HG03196 (cell line): ENCODE measurements around the gene STBD1.
"Not testable (repeated sequence)": the region's sequence is repeated elsewhere in the genome, so short reads cannot be mapped to it uniquely, and the experiment has no call there.

Experiments
- ATAC-seq: cut with Tn5 transposase; IDR thresholded peaks from one replicate; pipeline ENCODE4 v1.9.1; 2021; ENCODE audit not compliant: unreplicated experiment

Gene STBD1

DNA sequence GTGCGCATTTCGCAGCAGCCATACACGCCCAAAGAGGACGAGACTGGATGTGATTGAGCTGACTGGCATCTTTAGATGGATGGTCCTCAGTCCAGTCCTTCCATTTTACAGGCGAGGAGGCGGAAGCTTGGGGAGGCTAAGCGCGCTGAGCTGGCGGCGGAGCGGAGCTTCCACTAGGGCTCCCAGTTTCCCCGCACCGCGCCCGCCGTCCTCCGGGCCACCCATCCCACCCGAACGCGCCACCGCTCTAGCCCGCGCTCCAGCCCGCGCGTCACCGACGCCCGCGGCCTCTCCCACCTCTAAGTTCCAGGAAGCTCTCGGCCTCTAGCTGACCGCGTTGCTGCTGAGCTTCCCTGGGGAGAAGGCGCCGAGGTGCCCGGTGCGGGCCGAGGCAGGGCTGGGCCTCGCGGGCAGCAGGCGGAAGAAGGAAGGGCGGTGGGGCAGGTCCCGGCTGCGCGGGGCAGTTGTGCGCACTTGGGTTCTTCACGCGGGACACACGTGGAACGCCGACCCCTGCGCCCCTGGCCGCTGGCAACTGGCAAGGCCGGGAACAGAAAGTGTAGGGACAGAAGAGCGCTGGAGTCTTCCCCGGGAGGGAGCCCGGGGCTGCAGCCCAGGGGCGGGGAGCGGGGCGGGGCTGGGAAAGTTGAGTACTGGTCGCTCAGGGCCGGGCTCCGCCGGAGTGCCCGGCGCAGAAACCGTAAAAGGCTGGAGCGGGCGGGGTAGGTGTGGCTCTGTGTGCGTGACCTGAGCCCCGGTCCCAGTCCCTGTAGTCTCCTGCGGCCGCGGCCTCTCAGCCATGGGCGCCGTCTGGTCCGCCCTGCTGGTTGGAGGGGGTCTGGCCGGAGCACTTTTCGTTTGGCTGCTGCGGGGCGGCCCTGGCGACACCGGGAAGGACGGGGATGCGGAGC is at the start of gene STBD1:
TSS of gene STBD1 (plus strand) at position 763 of the 911 bp plus-strand sequence. CDS start at position 800, 37 bp downstream.
- ATAC-seq, result no peak

DNA sequence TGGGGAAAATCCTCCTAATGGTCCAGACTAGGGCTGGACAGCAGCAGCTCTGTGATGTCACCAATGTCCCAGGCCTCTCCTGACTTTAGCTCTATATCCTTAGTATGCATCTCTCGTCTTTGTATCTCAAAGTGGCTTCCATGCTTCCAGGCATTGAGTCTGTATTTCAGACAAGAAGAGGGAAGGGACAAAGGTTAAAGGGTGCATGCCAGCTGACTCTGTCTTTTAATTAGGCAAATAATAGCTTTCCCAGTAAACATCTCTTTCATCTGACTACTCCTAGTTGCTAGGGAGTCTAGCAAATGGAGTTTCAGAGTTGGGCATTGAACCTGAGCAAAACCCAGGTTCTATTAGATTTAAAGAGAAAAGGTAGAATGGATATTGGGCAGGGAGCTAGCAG is 49.6 kb upstream of the STBD1 start:
- no peak for ATAC-seq

DNA sequence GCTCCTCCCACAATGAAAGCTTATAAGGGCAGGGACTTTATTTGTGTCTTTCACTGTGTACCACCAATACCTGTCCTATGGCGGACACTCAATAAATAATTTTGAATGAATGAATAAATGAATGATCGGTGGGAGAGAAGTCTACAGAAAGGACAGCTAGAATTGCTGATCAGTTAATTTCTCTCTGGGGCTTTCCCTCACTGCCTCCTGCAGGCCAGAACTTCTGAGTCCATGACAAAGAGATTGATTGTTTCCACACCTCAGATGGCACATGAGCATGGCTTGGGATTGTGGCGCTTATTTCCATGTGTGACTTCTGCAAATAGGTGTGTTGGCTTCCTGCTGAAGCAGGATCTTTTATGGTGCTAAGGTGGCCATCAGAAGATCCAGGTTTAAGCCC is 48.7 kb upstream of the STBD1 start:
- no peak for ATAC-seq

DNA sequence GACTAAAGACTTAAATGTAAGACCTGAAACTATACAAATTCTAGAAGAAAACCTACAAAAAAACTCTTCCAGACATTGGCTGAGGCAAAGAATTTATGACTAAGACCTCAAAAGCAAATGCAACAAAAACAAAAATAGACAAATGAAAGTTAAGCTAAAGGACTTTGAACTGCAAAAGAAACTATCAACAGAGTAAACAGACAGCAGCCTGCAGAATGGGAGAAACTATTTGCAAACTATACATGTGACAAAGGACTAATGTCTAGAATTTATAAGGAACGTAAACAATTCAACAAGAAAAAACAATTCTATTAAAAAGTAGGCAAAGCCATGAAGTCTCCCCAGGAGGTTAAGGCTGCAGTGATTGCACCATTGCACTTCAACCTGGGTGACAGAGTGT is 46.0 kb upstream of the STBD1 start:
- ATAC-seq, result no peak

DNA sequence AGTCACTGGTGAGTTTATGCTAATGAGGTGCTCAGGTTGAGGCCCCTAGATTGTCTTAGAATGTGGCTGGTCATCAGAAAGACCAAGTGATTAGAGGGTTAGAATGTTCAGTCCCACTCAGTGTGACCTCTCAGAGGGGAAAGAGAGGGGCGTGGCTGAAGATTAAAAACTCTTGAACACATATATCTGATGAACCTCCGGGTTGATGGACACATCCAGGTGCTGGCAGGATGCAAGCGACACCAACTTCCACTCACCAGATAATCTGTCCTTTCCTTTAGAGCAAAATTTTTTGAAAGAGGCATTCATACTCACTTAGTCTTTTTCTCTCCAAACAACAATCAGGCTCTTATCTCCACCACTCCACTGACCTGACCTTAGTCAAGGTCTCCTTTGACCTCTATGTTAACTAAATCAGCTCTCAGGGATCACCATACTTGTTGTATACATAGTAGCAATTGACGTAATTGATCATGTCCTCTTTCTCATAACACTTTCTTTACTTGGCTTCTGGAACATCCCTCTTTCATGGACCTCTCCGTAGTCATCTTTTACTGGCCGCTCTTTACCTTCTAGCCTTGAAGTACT is 40.8 kb upstream of the STBD1 start:
- ATAC-seq, result no peak

DNA sequence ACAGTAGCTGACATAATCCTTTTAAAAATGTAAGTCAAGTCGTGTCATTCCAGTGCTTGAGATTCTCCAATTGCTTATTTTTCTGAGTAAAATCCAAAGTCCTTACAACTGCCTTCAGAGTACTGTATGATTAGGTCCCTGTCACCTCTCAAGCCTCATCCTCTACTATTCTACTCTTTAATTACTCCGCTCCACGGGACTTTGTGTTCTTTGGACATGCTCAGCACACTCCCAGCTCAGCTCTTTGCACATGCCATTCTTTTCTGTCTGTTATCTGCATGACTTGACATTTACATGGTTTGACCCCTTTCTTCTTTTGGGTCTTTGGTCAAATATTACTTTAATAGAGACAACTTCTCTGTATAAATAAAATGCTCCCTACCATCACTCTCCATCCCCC is 39.9 kb upstream of the STBD1 start:
- no peak for ATAC-seq

DNA sequence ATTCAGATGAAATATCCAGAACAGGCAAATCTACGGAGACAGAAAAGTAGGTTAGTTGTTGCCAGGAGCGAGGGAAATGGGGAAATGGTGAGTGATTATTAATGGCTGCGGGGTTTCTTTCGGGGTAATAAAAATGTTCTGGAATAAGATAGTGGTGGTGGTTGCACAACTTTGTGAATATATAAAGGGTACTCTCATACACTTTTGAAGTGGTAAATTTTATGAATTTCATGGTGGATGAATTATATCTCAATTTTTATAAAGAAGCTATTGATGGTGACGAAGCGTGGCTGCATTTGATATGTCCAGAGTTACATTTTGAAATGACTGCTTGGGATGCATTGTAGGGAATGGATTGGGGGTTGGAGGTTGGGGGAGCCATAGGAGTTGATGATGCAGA is 38.7 kb upstream of the STBD1 start:
- ATAC-seq, result no peak

DNA sequence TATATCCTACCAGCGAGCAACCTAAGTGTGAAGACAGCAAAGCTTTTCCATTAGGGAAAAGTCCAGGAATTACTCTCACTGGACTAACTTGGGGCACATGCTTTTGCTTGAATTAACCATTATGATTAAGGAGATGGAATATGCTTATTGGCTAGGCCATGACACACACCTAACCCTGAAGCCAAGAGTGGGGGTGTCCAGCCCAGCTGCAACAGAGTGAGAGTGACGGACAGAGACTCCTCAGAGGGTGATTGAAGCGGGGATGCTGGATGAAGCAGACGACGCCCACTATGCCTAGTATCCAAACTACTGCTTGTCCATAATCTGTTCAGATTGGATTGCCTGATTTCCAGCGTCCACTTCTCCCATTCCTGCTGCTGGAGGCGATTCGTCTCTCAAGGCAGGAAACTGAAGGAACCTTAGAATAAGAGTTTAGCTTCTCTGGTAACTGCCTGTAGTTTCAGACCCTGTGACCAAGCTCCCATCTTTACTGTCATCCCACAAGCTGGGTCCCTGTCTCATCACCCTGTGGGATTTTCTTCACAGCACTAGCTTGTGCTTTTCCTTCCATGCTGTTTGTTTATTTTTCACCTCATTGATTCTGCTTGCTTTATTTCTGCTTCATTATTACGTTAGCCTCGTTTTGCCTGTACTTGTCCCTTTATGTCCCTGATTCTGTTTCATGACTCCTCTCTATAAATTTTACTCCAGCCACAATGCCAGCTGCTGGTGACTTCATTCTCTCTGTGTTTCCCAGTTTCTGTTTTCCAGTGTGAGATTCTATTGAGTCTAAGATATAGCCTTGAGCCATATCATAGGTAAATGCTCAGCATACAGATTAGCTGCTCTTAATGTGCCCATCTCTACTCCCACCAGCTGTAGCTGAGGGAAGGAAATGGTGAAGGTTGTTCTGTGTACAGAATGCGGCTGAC is 36.0 kb upstream of the STBD1 start:
- ATAC-seq, result no peak

DNA sequence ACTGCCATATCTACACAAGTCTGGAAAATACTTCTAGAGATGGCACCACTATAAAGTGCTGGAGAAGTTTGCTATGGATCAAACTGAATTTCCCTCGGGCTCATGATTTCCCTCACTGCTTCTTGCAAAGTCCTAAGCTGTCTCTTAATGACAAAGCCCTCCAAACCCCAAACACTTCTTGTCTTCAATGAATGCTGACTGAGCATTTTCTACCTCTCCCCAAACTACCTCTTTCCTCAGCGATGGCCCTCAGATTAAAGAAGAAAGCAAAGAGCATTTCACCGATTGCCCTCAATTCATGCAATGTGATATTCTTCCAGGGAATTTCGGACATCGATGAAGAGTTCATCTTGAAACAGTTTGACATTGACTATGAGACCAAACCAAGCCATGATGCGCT is 35.3 kb upstream of the STBD1 start:
- ATAC-seq, result no peak

DNA sequence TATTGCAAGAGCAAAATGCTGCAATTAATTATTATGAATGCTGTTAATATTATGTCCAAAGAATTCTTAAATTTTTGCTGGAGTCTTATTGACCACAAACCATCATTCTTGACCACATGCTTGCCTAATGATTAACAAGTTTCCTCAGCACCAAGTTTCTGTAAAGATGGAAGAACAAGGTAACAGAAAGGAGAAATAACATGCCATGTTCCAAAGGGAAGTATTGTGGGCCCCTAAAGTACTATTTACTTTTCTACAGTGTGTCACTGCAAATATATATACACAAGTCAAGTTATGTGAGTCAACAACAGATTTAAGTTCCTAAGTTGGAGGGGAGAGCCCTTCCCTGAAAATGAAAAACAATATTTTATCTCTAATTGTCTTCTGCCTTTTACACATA is 34.5 kb upstream of the STBD1 start:
- no peak for ATAC-seq

DNA sequence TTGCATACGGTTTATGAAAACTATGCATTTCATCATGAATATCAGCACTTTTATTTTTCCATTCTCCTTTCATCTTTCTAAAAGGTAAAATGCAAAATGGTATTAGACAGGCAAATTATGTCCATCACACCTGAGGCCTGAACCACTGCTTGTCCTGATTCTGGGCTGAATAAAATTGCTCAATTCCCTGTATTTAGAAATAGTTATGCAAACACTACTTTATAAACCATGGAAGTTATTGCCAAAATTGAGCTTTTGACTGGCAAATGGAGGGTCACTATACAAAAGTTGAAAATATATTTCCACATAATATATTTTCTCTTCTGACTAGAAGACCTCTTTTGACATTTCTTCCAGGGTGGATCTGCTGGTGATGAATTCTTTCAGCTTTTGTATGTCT is 34.0 kb upstream of the STBD1 start:
- ATAC-seq, result no peak

DNA sequence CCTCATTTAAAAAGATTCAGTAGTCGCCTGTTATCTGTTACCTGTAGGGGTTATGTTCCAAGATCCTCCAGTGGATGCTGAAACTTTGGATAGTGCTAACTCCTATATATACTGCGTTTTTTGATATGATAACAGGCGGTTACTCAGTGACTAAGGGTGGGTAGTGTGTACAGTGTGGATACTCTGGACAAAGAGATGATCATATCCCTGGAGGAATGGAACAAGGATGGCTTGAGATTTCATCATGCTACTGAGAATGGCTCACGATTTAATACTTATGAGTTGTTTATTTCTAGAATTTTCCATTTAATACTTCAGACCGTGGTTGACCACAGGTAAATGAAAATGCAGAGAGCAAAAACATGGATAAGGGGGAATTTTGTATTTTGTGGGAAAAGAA is 33.5 kb upstream of the STBD1 start:
- ATAC-seq, result no peak

DNA sequence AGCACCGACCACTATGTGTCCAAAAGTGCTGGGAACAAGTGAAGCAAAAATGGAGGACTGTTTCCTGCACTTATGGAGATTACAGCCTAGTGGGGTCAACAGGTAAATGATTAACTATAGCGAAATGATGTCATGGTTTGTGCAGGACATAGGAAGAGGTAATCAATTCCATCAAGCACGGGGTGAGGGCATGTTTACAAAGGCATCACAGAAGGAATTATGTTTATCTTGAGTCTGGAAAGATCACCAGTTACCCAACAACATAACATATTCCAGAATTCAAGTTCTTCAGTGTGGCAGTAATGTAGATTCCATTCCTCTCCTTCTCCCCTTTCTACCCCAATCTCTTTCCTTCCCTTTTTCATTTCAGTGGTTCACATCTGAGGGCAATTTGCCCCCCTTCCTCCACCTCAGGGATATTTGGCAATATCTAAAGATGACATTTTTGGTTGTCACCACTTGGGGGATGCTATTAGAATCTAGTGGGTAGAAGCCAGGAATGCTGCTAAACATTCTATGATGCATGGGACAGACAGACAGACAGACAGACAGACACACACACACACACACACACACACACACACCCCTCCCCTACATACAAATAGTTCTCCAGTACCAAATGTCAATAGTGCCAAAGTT is 30.9 kb upstream of the STBD1 start:
- ATAC-seq, result no peak

DNA sequence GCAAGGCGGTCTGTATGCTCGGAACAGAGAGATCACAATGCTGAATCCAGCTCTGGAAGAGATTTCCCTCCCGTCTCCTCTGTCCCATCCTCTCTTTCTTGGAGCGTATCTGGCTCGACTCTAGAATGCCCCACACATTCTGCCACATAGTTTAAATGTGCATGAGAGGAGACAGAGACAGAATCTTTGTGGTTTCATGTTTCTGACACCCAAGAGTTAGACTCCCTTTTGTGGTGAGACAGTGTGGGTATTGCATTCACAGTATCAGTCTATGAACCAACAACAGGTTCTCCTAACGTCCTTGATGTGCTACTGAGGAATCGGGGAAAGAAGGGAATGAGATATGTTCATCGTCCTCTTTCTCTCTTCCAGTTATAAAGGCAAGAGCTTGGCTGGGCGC is 29.7 kb upstream of the STBD1 start:
- no peak for ATAC-seq

DNA sequence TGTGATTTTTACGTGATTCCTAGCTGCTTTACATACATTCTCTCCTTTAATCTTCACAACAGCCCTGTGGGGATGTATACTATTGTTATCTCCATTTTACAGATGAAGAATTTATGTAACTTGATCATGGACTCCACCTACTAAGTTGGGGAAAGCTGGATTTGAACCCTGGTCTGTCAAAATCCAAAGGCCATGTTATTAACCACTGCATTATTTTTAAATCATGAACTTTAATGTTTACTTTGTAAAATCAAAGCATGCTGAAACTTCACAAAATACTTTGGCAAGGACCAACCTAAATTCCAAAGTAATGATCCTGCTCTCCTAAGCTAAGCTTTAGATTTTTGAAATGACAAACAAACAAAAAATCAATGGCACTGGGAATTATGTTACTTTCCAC is 28.9 kb upstream of the STBD1 start:
- ATAC-seq, result no peak

DNA sequence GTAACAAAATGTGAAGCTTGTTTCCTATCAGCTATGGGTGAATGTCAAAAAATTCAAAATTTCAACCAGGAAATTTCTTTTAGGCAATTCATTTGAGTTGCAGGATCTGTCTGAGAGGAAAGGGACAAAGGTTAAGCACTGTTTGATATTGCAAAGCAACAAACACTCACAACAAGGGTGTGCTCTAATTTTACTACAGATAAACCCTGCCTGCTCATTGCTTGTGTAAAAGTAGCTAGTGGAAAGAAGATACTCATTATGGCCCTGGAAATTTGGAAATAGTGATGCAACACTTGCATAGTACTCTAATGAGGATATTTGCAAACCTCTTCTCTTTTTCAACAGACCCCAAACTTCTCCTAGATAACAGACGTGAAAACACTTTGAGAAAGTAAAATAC is 27.9 kb upstream of the STBD1 start:
- no peak for ATAC-seq

DNA sequence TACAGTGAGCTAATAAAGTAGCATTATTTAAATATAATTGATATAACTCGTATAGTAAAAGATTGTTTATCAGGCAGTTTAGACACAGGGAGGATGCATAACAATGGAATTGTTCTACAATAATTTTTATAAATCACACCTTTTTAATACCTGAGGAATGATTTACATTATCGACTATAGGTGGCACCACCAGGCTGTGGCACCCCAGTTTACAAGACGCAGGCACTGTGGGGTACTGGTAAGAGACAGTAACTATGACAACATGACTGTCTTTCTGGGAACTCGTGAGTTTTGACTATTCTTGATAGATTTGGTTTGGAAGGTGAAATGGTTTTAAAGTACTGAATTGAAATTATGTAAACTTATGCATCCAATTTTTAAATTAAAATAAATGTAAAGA is 27.1 kb upstream of the STBD1 start:
- no peak for ATAC-seq

DNA sequence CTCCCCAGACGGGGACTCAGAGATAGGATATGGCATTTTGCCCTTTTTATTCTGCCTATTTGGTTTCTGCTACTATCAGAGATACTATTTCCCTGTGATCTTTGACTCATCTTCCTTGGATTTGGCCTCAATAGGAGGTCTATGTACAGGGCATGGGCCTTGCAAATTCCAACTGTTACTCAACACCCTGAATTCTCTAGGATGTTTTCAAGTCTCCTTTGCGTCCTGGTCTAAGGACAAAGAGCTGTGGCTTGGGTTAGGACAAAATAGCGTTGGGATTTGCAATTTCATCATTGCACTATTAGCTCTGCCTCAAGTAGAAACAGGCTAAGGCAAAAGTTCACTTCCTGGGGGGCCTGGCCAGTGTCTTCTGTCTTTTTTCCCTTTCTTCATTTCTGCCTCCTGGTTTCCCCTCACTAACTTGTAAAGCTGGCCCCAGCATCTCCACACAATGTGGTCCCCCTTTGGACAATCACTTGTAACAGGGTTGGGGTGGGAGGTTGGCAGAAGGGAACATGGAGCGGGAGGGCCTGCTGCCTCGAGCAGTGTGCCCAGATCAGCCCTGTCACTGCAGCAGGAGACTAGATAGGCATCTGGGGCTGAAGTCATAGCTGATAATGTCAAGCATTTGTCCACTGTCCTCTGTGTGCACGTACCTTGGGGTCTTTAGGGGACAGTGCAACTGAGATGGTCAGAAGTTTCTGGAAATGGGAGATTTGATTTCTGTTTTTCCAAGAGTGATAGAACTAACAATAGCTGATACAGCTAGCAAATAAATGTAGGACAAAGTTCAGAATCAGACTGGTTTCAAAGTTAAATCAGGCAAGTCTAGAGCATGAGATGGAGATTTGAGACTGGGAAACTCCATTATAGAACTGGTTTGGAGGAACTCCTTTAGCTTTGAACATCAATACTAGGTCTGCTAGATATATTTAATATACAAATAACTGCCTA is 25.8 kb upstream of the STBD1 start:
- ATAC-seq, result no peak

DNA sequence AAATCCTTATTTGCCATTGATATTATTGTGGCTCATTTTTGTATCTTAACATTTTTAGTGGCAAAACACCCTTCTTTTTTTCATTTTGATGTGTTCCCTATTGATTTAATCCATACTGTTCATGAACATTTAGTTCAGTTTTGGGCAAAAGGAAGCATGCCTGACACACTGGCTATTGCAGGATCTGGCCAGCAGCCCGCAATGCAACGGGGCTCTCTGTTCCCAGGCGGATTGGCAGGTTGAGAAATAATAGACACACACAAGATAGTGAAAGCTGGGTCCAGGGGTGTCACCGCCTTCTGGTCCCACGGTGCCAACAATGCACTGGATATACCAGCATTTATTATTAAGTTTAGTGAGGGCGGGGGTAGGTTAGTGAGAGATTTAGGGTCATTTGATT is 24.9 kb upstream of the STBD1 start:
- ATAC-seq, result not testable (repeated sequence)
